ENCODE data around the gene CYBRD1. TPM values are rescaled to one million over a fixed set of nuclear protein-coding genes. Genes with fewer than 3 reads are reported as not detected.

Gene CYBRD1
- polyA plus RNA-seq, 1 donor (not counting 4 experiments of a cell fraction or from before 2014, with no cell fraction given): 72.7 TPM

- no peak overlapping the region for H3K9ac ChIP-seq (ENCODE audit: control insufficient read depth, extremely low read depth, insufficient read depth, low read length)
- TF ChIP-seq EZH2 (IDR thresholded peaks at IDR 0.05; ENCODE audit: low read length): no peak
- no peak for TF ChIP-seq CTCF (optimal IDR thresholded peaks at IDR 0.05 in 1 of 3, IDR thresholded peaks at IDR 0.05 in 1 of 3, conservative IDR thresholded peaks at IDR 0.05 in 1 of 3; ENCODE audit: extremely low read depth in 1 of 3, insufficient read depth in 2 of 3, low read length in 3 of 3)
- no peaks in the 10 kb centered on the region for H3K9me1 ChIP-seq (ENCODE audit: control insufficient read depth, extremely low read depth, insufficient read depth, low read length)
- H3K4me2 ChIP-seq (ENCODE audit: control insufficient read depth, extremely low read depth, insufficient read depth, low read depth, low read length): no peak overlapping the region
- H3K27ac ChIP-seq (ENCODE audit: control insufficient read depth, insufficient read depth, low read length): no peak overlapping the region
- H3K4me3 ChIP-seq (ENCODE audit: control insufficient read depth in 2 of 3, extremely low read depth in 1 of 3, insufficient read depth in 2 of 3, low read depth in 1 of 3, low read length in 3 of 3): no peak overlapping the region
- no peaks in the 10 kb centered on the region for H4K20me1 ChIP-seq (ENCODE audit: control insufficient read depth, extremely low read depth, insufficient read depth, low read length)
- H3K27me3 ChIP-seq (ENCODE audit: control insufficient read depth, extremely low read depth, insufficient read depth, low read length): peaks cover 4% of the 10 kb centered on the region
- H3K79me2 ChIP-seq (ENCODE audit: control insufficient read depth, insufficient read depth, low read length): no peaks in the 10 kb centered on the region
- H3K36me3 ChIP-seq (ENCODE audit: control insufficient read depth in 2 of 2, extremely low read depth in 1 of 2, insufficient read depth in 2 of 2, low read length in 2 of 2): no peaks in the 10 kb centered on the region
- no peak for DNase-seq (ENCODE audit: low read depth, low spot score)
- H3K4me1 ChIP-seq (ENCODE audit: control insufficient read depth, extremely low read depth, insufficient read depth, low read length): peaks cover 11% of the 10 kb centered on the region
- H3K9me3 ChIP-seq (ENCODE audit: control insufficient read depth, low read depth, low read length): no peaks in the 10 kb centered on the region
- dilution Hi-C loops (cut with MboI; ENCODE audit: extremely low pct_ligation_motif_present, low sequenced_read_pairs): no loop called here
- FAIRE-seq: no peak
- H2AFZ ChIP-seq (ENCODE audit: control insufficient read depth, low read length): no peak overlapping the region
These were observed 80.1 kb downstream of the CYBRD1 start for GRCh38 chr2:171602352-171602751.

Small RNAs within 50 kb of the gene (small RNA-seq; reads per million reads assigned to genes)
- 0 to 0.25 (median 0) reads per million in 3 experiments for gene AC007969.2 (ENCODE audit: insufficient read length in 3 of 3, low read depth in 3 of 3, low replicate concordance in 1 of 3)
- gene RPL21P38 (ENCODE audit: insufficient read length in 3 of 3, low read depth in 3 of 3, low replicate concordance in 1 of 3): 0 reads per million in 3 experiments

Other genes with a start within 250 kb of the CYBRD1 start
- 43.7 to 81.2 TPM (median 44.5 TPM) in 3 replicates for gene METTL8, start 88.5 kb upstream of the CYBRD1 start, polyA plus RNA-seq
- 11.8 to 22.9 TPM (median 16.6 TPM) in 3 replicates for gene DCAF17, start 88.2 kb upstream of the CYBRD1 start, polyA plus RNA-seq
- gene DYNC1I2, start 165.0 kb downstream of the CYBRD1 start, polyA plus RNA-seq: 194 to 237 TPM (median 205 TPM) in 3 replicates